ENCODE data around the gene PLPP7. TPM values are rescaled to one million over a fixed set of nuclear protein-coding genes. Genes with fewer than 3 reads are reported as not detected.
"Not testable (repeated sequence)": the region's sequence is repeated elsewhere in the genome, so short reads cannot be mapped to it uniquely, and the experiment has no call there.

PLPP7 gene
- total RNA-seq, result 127 TPM
- long read RNA-seq, transcript PLPP7-202 (2 exons, 2,095 nt), result major isoform, 184 of 286 reads
- long read RNA-seq, partial matches to known transcripts, result 0 of 286 reads
- long read RNA-seq, other reads (novel, unspliced or antisense), result 102 of 286 reads

GRCh38 chr9:131289301-131290035 lies at the start of gene PLPP7:
PLPP7 (plus strand) TSS chr9:131289723; CDS start chr9:131289998, 275 bp downstream.
- ATAC-seq (peak; percentile 88), DNase-seq (peak; percentile 94)
- intact Hi-C loops (cut with micrococcal nuclease), result no loop called here

- intact Hi-C loops (cut with micrococcal nuclease), result no loop called here
- DNase-seq (no peak), ATAC-seq (no peak)
Measured at GRCh38 chr9:131240047-131240921, 49.2 kb upstream of the PLPP7 start.

- ATAC-seq; intact Hi-C loops (cut with micrococcal nuclease): not testable (repeated sequence)
- peak; percentile 1 for DNase-seq
Measured at GRCh38 chr9:131244331-131244730, 45.2 kb upstream of the PLPP7 start.

- DNase-seq (no peak), ATAC-seq (no peak)
- intact Hi-C loops (cut with micrococcal nuclease), result no loop called here
Measured at GRCh38 chr9:131246618-131247017, 42.9 kb upstream of the PLPP7 start.

GRCh38 chr9:131252120-131252519 lies 37.4 kb upstream of the PLPP7 start:
- intact Hi-C loops (cut with micrococcal nuclease), result no loop called here
- DNase-seq (peak; percentile 45), ATAC-seq (no peak)

- intact Hi-C loops (cut with micrococcal nuclease), result no loop called here
- DNase-seq (peak; percentile 83), ATAC-seq (peak; percentile 85)
Measured at GRCh38 chr9:131253891-131254491, 35.5 kb upstream of the PLPP7 start.

GRCh38 chr9:131254626-131255025 lies 34.9 kb upstream of the PLPP7 start:
- ATAC-seq (no peak), DNase-seq (no peak)
- intact Hi-C loops (cut with micrococcal nuclease), result no loop called here

- intact Hi-C loops (cut with micrococcal nuclease), result no loop called here
- peak; percentile 2 for ATAC-seq
- DNase-seq, result peak; percentile 37
Measured at GRCh38 chr9:131255676-131256197, 33.8 kb upstream of the PLPP7 start.

- intact Hi-C loops (cut with micrococcal nuclease), result no loop called here
- no peak for ATAC-seq
- DNase-seq, result peak; percentile 26
Measured at GRCh38 chr9:131257266-131258025, 32.1 kb upstream of the PLPP7 start.

GRCh38 chr9:131258186-131258585 lies 31.3 kb upstream of the PLPP7 start:
- intact Hi-C loops (cut with micrococcal nuclease), result no loop called here
- peak; percentile 12 for ATAC-seq
- peak; percentile 88 for DNase-seq

- intact Hi-C loops (cut with micrococcal nuclease), result no loop called here
- ATAC-seq (no peak), DNase-seq (peak; percentile 30)
Measured at GRCh38 chr9:131258698-131259431, 30.7 kb upstream of the PLPP7 start.

GRCh38 chr9:131259432-131259898 lies 30.1 kb upstream of the PLPP7 start:
- peak; percentile 26 for DNase-seq
- no peak for ATAC-seq
- intact Hi-C loops (cut with micrococcal nuclease), result no loop called here

- intact Hi-C loops (cut with micrococcal nuclease), result loop anchor here (10.0 kb wide), 1 partner anchor 75 kb away; no protein-coding TSS in a partner anchor
- ATAC-seq (no peak), DNase-seq (no peak)
Measured at GRCh38 chr9:131259916-131260597, 29.5 kb upstream of the PLPP7 start.

GRCh38 chr9:131260751-131261452 lies 28.6 kb upstream of the PLPP7 start:
- DNase-seq, result peak; percentile 26
- ATAC-seq, result no peak
- intact Hi-C loops (cut with micrococcal nuclease), result loop anchor here (10.0 kb wide), 1 partner anchor 76 kb away; no protein-coding TSS in a partner anchor

- intact Hi-C loops (cut with micrococcal nuclease), result loop anchor here (10.0 kb wide), 1 partner anchor 78 kb away; no protein-coding TSS in a partner anchor
- no peak for DNase-seq
- no peak for ATAC-seq
Measured at GRCh38 chr9:131262327-131263032, 27.0 kb upstream of the PLPP7 start.

GRCh38 chr9:131263033-131263343 lies 26.5 kb upstream of the PLPP7 start:
- intact Hi-C loops (cut with micrococcal nuclease), result loop anchor here (10.0 kb wide), 1 partner anchor 78 kb away; no protein-coding TSS in a partner anchor
- DNase-seq, result peak; percentile 15
- ATAC-seq, result not testable (repeated sequence)
